Neural cell (in vitro differentiated cells): ENCODE data around the gene UGCG. TPM values are rescaled to one million over a fixed set of nuclear protein-coding genes. Genes with fewer than 3 reads are reported as not detected.

Experiments
- H2AFZ ChIP-seq: fragments of 200-600, 300-800 bp; sonication (generic), shearing (Covaris generic); 2 replicates; pipeline ENCODE4 v1.6.0; 2014; ENCODE audit warnings: low read depth, mild to moderate bottlenecking, antibody characterized with exemption, low read length, moderate library complexity
- H3F3A ChIP-seq: fragments of 200-600 bp; shearing (Covaris generic); 2 replicates; pipeline ENCODE4 v1.6.1; 2016; ENCODE audit warnings: mild to moderate bottlenecking, moderate library complexity, mixed read lengths, antibody characterized with exemption, low read length; ENCODE audit not compliant: insufficient read depth, poor library complexity, severe bottlenecking
- H3K27ac ChIP-seq: fragments of 200-600, 300-800 bp; sonication (generic), shearing (Covaris generic); 2 replicates; pipeline ENCODE4 v1.5.1; 2014; ENCODE audit warnings: mild to moderate bottlenecking, low read length, moderate library complexity
- H3K27me3 ChIP-seq: fragments of 300-800, 200-600 bp; sonication (generic), shearing (Covaris generic); 2 replicates; pipeline ENCODE4 v1.6.0; 2014; ENCODE audit warnings: mild to moderate bottlenecking, low read depth, low read length, moderate library complexity; ENCODE audit not compliant: insufficient read depth
- H3K36me3 ChIP-seq: fragments of 300-800, 200-600 bp; sonication (generic), shearing (Covaris generic); 2 replicates; pipeline ENCODE4 v1.5.1; 2014; ENCODE audit warnings: mild to moderate bottlenecking, antibody characterized with exemption, low read length, moderate library complexity; ENCODE audit not compliant: insufficient read depth
- H3K4me2 ChIP-seq: fragments of 300-800, 200-600 bp; sonication (generic), shearing (Covaris generic); 2 replicates; pipeline ENCODE4 v1.6.0; 2014; ENCODE audit warnings: mild to moderate bottlenecking, low read length
- H3K4me3 ChIP-seq: fragments of 300-800, 200-600 bp; sonication (generic), shearing (Covaris generic); 2 replicates; pipeline ENCODE4 v1.5.1; 2014; ENCODE audit warnings: mild to moderate bottlenecking, low read length, moderate library complexity
- H3K79me2 ChIP-seq: fragments of 200-600 bp; shearing (Covaris generic); replicated peaks from 2 replicates; pipeline ENCODE4 v1.6.0; 2014; ENCODE audit warnings: mild to moderate bottlenecking, low read length, moderate library complexity; ENCODE audit not compliant: insufficient read depth
- H3K9ac ChIP-seq: fragments of 300-800, 200-600 bp; sonication (generic), shearing (Covaris generic); 2 replicates; pipeline ENCODE4 v1.6.1; 2016; ENCODE audit warnings: mild to moderate bottlenecking, low read length, mixed read lengths
- H3K9me2 ChIP-seq: fragments of 200-600 bp; shearing (Covaris generic); 2 replicates; pipeline ENCODE4 v1.6.1; 2016; ENCODE audit warnings: mild to moderate bottlenecking, low read length, mixed read lengths; ENCODE audit not compliant: insufficient read depth
- H3K9me3 ChIP-seq: fragments of 200-600, 300-800 bp; sonication (generic), shearing (Covaris generic); 2 replicates; pipeline ENCODE4 v1.6.1; 2016; ENCODE audit warnings: mild to moderate bottlenecking, mixed run types, low read length, moderate library complexity, mixed read lengths
- H4K20me1 ChIP-seq: fragments of 200-600 bp; shearing (Covaris generic); 2 replicates; pipeline ENCODE4 v1.6.1; 2016; ENCODE audit warnings: mild to moderate bottlenecking, mixed run types; ENCODE audit not compliant: insufficient read depth
- CTCF ChIP-seq: fragments of 450-650 bp; IDR thresholded peaks from 2 replicates; pipeline ENCODE4 v1.5.1; 2014; ENCODE audit warnings: antibody characterized with exemption, mild to moderate bottlenecking, moderate library complexity; ENCODE audit not compliant: poor library complexity, severe bottlenecking
- EP300 ChIP-seq: fragments of 450-650 bp; conservative IDR thresholded peaks from 2 replicates; pipeline ENCODE4 v1.6.1; 2014; ENCODE audit warnings: antibody characterized with exemption, mild to moderate bottlenecking, moderate library complexity; ENCODE audit not compliant: poor library complexity, severe bottlenecking
- EZH2 ChIP-seq: fragments of 200-600, 300-800 bp; shearing (Covaris generic), sonication (generic); IDR thresholded peaks from 2 replicates; pipeline ENCODE4 v1.6.1; 2014; ENCODE audit warnings: antibody characterized with exemption, low read length, borderline replicate concordance, mild to moderate bottlenecking; ENCODE audit not compliant: insufficient read depth, poor library complexity, severe bottlenecking
- MXI1 ChIP-seq: fragments of 450-650 bp; conservative IDR thresholded peaks from 2 replicates; pipeline ENCODE4 v1.6.1; 2014; ENCODE audit warnings: antibody characterized with exemption, mild to moderate bottlenecking; ENCODE audit not compliant: poor library complexity, severe bottlenecking
- POLR2AphosphoS5 ChIP-seq: IDR thresholded peaks from 2 replicates; pipeline ENCODE4 v1.6.1; 2012
- RAD21 ChIP-seq: fragments of 450-650 bp; conservative IDR thresholded peaks from 2 replicates; pipeline ENCODE4 v1.6.1; 2014; ENCODE audit warnings: antibody characterized with exemption, mild to moderate bottlenecking, moderate library complexity
- SMC3 ChIP-seq: fragments of 450-650 bp; conservative IDR thresholded peaks from 2 replicates; pipeline ENCODE4 v1.6.1; 2014; ENCODE audit warnings: antibody characterized with exemption, mild to moderate bottlenecking, moderate library complexity; ENCODE audit not compliant: poor library complexity
- TAF1 ChIP-seq: IDR thresholded peaks from 2 replicates; pipeline ENCODE4 v1.6.1; 2012; ENCODE audit warnings: low read depth
- polyA plus RNA-seq: library from polyadenylated mRNA; depleted of rRNA; stranded (reverse); fragments of >200 nt; gene quantifications from 2 replicates; pipeline ENCODE4 v1.2.3, GENCODE V29; 2014
- TF ChIP-seq, protein P1 (sequence below): IDR thresholded peaks from 2 replicates; pipeline ENCODE4 v1.6.1; 2012; ENCODE audit warnings: borderline replicate concordance

The UGCG gene
- polyA plus RNA-seq, 1 donor from 2014 or later = 93.6 TPM

DNA sequence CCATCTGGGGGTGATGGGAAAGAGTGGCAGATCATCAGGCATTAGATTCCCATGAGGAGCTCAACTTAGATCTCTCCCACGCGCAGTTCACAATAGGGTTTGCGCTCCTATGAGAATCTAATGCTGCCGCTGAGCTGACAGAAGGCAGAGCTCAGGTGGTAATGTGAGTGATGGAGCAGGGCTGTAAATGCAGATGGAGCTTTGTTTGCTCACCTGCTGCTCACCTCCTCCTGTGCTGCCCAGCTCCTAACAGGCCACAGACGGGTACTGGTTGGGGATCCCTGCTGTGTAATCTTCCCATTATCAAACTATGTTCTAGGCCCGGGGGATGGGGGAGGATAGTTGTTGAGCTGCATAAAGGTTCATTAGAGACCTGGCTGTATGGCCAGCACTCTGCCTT lies 58.4 kb downstream of the UGCG start:
- Histone ChIP-seq H2AFZ (no peak overlapping the region), H3K4me2 (no peak overlapping the region), H3K27me3 (no peaks in the 10 kb centered on the region), H3K27ac (no peak overlapping the region), H3F3A (no peaks in the 10 kb centered on the region), H3K9ac (no peak overlapping the region), H3K9me3 (no peaks in the 10 kb centered on the region), H3K36me3 (no peaks in the 10 kb centered on the region), H3K79me2 (no peaks in the 10 kb centered on the region), H3K9me2 (no peaks in the 10 kb centered on the region), H3K4me3 (no peak overlapping the region), H4K20me1 (no peaks in the 10 kb centered on the region)
- TF ChIP-seq, protein P1, sequence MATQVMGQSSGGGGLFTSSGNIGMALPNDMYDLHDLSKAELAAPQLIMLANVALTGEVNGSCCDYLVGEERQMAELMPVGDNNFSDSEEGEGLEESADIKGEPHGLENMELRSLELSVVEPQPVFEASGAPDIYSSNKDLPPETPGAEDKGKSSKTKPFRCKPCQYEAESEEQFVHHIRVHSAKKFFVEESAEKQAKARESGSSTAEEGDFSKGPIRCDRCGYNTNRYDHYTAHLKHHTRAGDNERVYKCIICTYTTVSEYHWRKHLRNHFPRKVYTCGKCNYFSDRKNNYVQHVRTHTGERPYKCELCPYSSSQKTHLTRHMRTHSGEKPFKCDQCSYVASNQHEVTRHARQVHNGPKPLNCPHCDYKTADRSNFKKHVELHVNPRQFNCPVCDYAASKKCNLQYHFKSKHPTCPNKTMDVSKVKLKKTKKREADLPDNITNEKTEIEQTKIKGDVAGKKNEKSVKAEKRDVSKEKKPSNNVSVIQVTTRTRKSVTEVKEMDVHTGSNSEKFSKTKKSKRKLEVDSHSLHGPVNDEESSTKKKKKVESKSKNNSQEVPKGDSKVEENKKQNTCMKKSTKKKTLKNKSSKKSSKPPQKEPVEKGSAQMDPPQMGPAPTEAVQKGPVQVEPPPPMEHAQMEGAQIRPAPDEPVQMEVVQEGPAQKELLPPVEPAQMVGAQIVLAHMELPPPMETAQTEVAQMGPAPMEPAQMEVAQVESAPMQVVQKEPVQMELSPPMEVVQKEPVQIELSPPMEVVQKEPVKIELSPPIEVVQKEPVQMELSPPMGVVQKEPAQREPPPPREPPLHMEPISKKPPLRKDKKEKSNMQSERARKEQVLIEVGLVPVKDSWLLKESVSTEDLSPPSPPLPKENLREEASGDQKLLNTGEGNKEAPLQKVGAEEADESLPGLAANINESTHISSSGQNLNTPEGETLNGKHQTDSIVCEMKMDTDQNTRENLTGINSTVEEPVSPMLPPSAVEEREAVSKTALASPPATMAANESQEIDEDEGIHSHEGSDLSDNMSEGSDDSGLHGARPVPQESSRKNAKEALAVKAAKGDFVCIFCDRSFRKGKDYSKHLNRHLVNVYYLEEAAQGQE = no peak
- no peak for TF ChIP-seq RAD21
- TF ChIP-seq EP300 = no peak
- no peak for TF ChIP-seq MXI1
- TF ChIP-seq CTCF = no peak
- no peak for TF ChIP-seq EZH2
- TF ChIP-seq POLR2AphosphoS5 = no peak
- TF ChIP-seq SMC3 = no peak
- TF ChIP-seq TAF1 = no peak

DNA sequence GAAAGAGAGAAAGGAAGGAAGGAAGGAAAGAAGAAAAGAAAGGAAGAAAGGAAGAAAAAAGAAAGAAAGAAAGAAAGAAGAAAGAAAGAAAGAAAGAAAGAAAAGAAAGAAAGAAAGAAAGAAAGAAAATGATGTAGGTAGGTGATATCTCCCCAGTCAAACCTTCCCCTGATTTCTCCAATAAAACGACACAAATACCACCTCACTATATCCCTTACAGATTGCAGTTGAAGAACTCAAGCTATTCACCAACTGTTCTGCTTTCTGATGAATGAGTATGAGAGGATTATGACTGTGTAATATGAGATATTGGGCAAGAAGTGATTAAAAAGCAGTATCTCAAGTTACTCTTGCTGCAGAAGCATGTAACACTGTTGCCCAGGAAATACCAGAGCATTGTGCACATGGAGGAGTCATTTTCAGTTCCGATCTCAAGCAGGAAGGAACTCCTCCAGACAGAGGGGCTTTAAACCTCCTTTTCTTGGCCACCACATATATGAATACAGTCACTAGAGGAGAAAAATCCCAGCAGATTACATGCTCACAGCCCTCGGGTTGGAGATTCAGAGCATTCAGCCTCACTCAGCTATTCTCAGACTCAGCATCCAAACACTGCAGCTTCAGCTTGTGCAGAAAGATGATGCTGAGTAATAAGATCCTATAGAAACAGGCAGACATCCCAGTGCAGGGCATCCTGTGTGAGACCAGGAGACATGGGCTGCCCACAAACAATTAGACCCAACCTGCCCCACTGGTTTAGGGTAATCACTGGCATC lies 61.4 kb downstream of the UGCG start:
- Histone ChIP-seq H3K9me2 (no peaks in the 10 kb centered on the region), H3K27ac (no peak overlapping the region), H3K27me3 (no peaks in the 10 kb centered on the region), H4K20me1 (no peaks in the 10 kb centered on the region), H3K79me2 (no peaks in the 10 kb centered on the region), H3K9ac (no peak overlapping the region), H3K9me3 (no peaks in the 10 kb centered on the region), H3K4me2 (no peak overlapping the region), H3K4me3 (no peak overlapping the region), H3F3A (no peaks in the 10 kb centered on the region), H2AFZ (no peak overlapping the region), H3K36me3 (no peaks in the 10 kb centered on the region)
- TF ChIP-seq RAD21 (no peak), EP300 (no peak), SMC3 (no peak), CTCF (no peak)
- TF ChIP-seq, protein P1 = no peak
